ENCODE measurements around the gene MBNL2.

The MBNL2 gene

DNA sequence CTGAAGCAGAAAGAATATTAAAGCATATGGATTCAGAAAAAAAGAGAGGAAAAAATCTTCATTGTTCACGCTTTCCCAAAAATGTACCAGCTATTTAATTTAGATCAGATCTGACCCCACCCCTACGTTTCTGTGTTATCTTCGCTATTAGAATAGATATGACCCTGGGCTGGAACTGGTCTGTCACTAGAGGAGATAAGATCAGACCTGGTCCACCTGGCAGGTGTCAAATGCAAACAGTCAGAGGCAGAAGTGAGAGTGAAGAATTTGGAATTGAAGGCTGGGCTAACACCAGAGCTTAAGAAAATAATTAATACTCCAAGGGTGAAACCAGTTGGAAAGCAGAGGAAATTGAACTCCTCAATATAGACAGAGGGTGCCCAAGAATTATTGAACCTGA, 30.0 kb upstream of the MBNL2 start:
- H3K4me3 ChIP-seq (ENCODE audit: low read depth, low read length), result no peak overlapping the region
- H3K27ac ChIP-seq, result no peak overlapping the region
- in situ Hi-C loops (cut with HindIII; ENCODE audit: low pct_ligation_motif_present, low sequenced_read_pairs), result no loop called here
- H3K36me3 ChIP-seq (replicated peaks), result no peaks in the 10 kb centered on the region
- no peak for DNase-seq
- no peaks in the 10 kb centered on the region for H3K27me3 ChIP-seq (replicated peaks)
- TF ChIP-seq, protein P1, sequence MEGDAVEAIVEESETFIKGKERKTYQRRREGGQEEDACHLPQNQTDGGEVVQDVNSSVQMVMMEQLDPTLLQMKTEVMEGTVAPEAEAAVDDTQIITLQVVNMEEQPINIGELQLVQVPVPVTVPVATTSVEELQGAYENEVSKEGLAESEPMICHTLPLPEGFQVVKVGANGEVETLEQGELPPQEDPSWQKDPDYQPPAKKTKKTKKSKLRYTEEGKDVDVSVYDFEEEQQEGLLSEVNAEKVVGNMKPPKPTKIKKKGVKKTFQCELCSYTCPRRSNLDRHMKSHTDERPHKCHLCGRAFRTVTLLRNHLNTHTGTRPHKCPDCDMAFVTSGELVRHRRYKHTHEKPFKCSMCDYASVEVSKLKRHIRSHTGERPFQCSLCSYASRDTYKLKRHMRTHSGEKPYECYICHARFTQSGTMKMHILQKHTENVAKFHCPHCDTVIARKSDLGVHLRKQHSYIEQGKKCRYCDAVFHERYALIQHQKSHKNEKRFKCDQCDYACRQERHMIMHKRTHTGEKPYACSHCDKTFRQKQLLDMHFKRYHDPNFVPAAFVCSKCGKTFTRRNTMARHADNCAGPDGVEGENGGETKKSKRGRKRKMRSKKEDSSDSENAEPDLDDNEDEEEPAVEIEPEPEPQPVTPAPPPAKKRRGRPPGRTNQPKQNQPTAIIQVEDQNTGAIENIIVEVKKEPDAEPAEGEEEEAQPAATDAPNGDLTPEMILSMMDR (IDR thresholded peaks at IDR 0.05; ENCODE audit: low read depth, low read length, missing control alignments), result no peak

DNA sequence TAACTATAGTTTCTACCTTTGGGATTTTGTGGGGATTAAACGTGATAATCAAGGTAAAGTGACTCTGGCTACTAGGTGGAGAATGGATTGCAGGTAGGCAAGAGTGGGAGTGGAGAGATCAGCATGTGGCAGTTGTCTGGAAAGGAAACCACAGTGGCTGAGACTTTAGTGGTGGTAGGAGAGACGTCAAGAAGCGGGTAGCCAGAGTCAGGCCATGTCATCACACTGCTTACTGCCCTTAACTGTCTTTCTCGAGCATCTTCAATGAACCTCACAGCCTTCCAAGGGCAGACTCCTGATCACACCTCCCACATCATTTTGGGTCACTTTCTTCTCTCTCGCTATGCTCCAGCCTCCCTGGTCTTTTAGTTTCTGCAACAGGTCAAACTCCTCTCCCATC, 28.6 kb upstream of the MBNL2 start:
- H3K4me3 ChIP-seq (ENCODE audit: low read depth, low read length), result no peak overlapping the region
- TF ChIP-seq, protein P1 (IDR thresholded peaks at IDR 0.05; ENCODE audit: low read depth, low read length, missing control alignments), result no peak
- no peaks in the 10 kb centered on the region for H3K36me3 ChIP-seq (replicated peaks)
- in situ Hi-C loops (cut with HindIII; ENCODE audit: low pct_ligation_motif_present, low sequenced_read_pairs), result no loop called here
- DNase-seq, result no peak
- H3K27me3 ChIP-seq (replicated peaks), result no peaks in the 10 kb centered on the region
- no peak overlapping the region for H3K27ac ChIP-seq

DNA sequence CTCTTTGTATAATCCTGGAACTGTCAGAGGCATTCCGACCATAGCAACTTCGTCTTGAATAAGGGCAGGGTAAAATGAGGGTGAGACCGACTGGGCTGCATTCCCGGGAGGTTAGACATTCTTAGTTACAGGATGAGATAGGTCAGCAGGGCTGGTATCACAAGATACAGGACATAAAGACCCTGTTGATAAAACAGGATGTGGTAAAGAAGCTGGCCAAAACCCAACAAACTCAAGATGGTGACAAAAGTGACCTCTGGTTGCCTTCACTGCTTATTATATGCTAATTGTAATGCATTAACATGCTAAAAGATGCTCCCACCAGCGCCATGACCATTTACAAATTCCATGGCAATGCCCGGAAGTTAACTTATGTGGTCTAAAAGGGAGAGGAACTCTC, 27.7 kb upstream of the MBNL2 start:
- H3K27ac ChIP-seq, result peak overlapping the region; percentile 54
- TF ChIP-seq, protein P1 (IDR thresholded peaks at IDR 0.05; ENCODE audit: low read depth, low read length, missing control alignments), result no peak
- no peaks in the 10 kb centered on the region for H3K27me3 ChIP-seq (replicated peaks)
- no peak overlapping the region for H3K4me3 ChIP-seq (ENCODE audit: low read depth, low read length)
- H3K36me3 ChIP-seq (replicated peaks), result no peaks in the 10 kb centered on the region
- peak; percentile 85 for DNase-seq
- in situ Hi-C loops (cut with HindIII; ENCODE audit: low pct_ligation_motif_present, low sequenced_read_pairs), result no loop called here

DNA sequence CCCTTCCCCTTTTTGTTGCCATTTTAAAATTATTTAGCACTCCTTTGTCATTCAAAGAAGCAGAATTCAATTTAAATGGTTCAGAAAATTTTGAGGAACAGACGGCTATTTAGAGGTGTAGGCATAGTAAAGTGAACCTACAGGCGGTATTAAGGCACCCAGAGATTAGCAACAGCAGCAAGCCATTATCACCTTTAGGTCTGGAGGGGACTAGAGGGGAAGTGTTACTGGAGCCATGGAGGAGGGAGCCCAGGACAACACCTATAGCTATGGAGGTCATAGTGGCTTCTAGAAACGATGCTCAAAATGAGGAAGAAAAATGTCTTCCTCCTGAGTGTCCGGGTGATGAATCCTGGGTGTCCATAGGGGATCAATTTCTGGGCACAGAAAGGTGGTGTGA, 25.8 kb upstream of the MBNL2 start:
- in situ Hi-C loops (cut with HindIII; ENCODE audit: low pct_ligation_motif_present, low sequenced_read_pairs), result no loop called here
- Histone ChIP-seq H3K27ac (no peak overlapping the region), H3K27me3 (replicated peaks) (no peaks in the 10 kb centered on the region), H3K4me3 (ENCODE audit: low read depth, low read length) (no peak overlapping the region), H3K36me3 (replicated peaks) (no peaks in the 10 kb centered on the region)
- DNase-seq, result no peak
- TF ChIP-seq, protein P1 (IDR thresholded peaks at IDR 0.05; ENCODE audit: low read depth, low read length, missing control alignments), result no peak

DNA sequence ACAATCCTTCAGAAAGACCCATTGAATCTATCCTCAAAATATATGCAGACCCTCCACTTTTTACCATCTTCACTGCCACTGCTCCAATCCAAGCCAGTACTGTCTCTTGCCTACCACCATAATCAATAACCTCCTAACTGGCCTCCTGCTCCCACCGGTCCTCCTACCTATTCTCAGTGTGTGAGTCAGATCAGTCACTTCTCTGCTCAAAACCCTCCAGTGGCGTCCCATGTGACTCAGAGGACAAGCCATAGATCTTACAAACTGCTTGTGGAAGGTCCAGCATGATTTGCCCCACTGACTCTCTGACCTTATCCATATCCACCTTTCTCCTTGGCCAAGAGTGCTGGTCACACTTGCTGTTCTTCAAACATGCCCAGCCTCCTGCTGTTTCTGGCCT, 23.4 kb upstream of the MBNL2 start:
- H3K4me3 ChIP-seq (ENCODE audit: low read depth, low read length), result no peak overlapping the region
- no peak overlapping the region for H3K27ac ChIP-seq
- TF ChIP-seq, protein P1 (IDR thresholded peaks at IDR 0.05; ENCODE audit: low read depth, low read length, missing control alignments), result no peak
- DNase-seq, result no peak
- no peaks in the 10 kb centered on the region for H3K36me3 ChIP-seq (replicated peaks)
- in situ Hi-C loops (cut with HindIII; ENCODE audit: low pct_ligation_motif_present, low sequenced_read_pairs), result no loop called here
- H3K27me3 ChIP-seq (replicated peaks), result no peaks in the 10 kb centered on the region

DNA sequence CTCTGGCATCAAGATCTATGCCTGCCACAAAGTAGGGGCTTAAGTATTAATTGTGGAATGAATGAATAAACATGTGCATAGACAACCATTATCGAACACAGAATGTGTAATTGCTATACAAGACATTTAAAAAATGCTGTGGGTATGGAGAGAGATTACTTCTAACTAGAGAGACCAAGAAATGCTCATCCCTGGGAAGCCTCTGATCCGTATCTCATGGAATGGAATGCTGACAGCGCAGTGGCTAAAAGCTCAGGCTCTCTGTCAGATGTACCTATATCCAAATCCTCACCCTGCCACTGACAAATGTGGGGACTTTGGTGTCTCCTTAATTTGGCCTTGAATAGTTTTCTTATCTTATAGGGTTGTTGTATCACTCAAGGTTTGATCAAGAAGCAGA, 22.7 kb upstream of the MBNL2 start:
- TF ChIP-seq, protein P1 (IDR thresholded peaks at IDR 0.05; ENCODE audit: low read depth, low read length, missing control alignments), result no peak
- in situ Hi-C loops (cut with HindIII; ENCODE audit: low pct_ligation_motif_present, low sequenced_read_pairs), result no loop called here
- Histone ChIP-seq H3K36me3 (replicated peaks) (no peaks in the 10 kb centered on the region), H3K27me3 (replicated peaks) (no peaks in the 10 kb centered on the region), H3K4me3 (ENCODE audit: low read depth, low read length) (no peak overlapping the region), H3K27ac (no peak overlapping the region)
- no peak for DNase-seq

All from brain microvascular endothelial cell (primary cell).